Upper lobe of left lung (tissue), 6 donors: Measurements from ENCODE around the gene RDX. TPM values are rescaled to one million over a fixed set of nuclear protein-coding genes. Genes with fewer than 3 reads are reported as not detected.

Source experiments
- ATAC-seq, 2 donors: fragments of 200-7000 bp; cut with Tn5 transposase; one replicate each; pipeline ENCODE4 v1.9.1; 2022; ENCODE audit warnings: mild to moderate bottlenecking in 2 of 2, moderate library complexity in 2 of 2; ENCODE audit not compliant: low FRiP score in 2 of 2
- DNase-seq, 2 donors: peaks; one replicate each; pipeline ENCODE4 v3.0.0-alpha.2; 2019 to 2020
- H3K27ac ChIP-seq, 4 donors: fragments of 200-600 bp; sonication (generic); one replicate each; pipeline ENCODE4 v1.5.1; 2016 to 2019
- H3K27me3 ChIP-seq, 4 donors: fragments of 200-600 bp; sonication (generic); one replicate each; pipeline ENCODE4 v1.5.1; 2017 to 2019
- H3K36me3 ChIP-seq, 4 donors: fragments of 200-600 bp; sonication (generic); one replicate each; pipeline ENCODE4 v1.5.1; 2016 to 2019
- H3K4me1 ChIP-seq, 4 donors: fragments of 200-600 bp; sonication (generic); one replicate each; pipeline ENCODE4 v1.5.1; 2018 to 2019
- H3K4me3 ChIP-seq, 4 donors: fragments of 200-600 bp; sonication (generic); one replicate each; pipeline ENCODE4 v1.5.1; 2017 to 2019; ENCODE audit warnings: mild to moderate bottlenecking in 2 of 4, moderate library complexity in 1 of 4
- H3K9me3 ChIP-seq, 4 donors: fragments of 200-600 bp; sonication (generic); one replicate each; pipeline ENCODE4 v1.5.1; 2018 to 2019
- EP300 ChIP-seq, 4 donors: sonication (generic); formaldehyde crosslinking; IDR thresholded peaks; one replicate each; pipeline ENCODE4 v1.5.1; 2017; ENCODE audit warnings: antibody characterized with exemption in 4 of 4, control low read depth in 2 of 4
- POLR2A ChIP-seq, 4 donors: fragments of 450-650 bp; IDR thresholded peaks; one replicate each; pipeline ENCODE4 v1.5.1; 2016 to 2017; ENCODE audit warnings: antibody characterized with exemption in 4 of 4, mild to moderate bottlenecking in 2 of 4
- POLR2AphosphoS5 ChIP-seq, 2 donors: sonication (generic); formaldehyde crosslinking; IDR thresholded peaks; one replicate each; pipeline ENCODE4 v1.5.1; 2017; ENCODE audit warnings: antibody characterized with exemption in 2 of 2
- WGBS, 2 donors: methylation state at CpG; one replicate each; pipeline ENCODE4 v1.1.5; 2017 to 2018; 5-methylcytosine and 5-hydroxymethylcytosine counted together
- total RNA-seq, 6 donors: library from RNA; depleted of rRNA in 4 of 6; stranded (reverse); fragments of >200 nt in 4 of 6; gene quantifications; one replicate each; pipeline versions ENCODE4 v1.1.0 to v1.2.1, GENCODE V29; 2016 to 2021
- TF ChIP-seq, protein P1 (sequence below), 6 experiments: fragments of 450-650 bp in 4 of 6; fragments of 200-600 bp in 2 of 6; sonication (generic) in 2 of 6; IDR thresholded peaks; one replicate each; pipeline ENCODE4 v1.5.1; 2016 to 2019; ENCODE audit warnings: antibody characterized with exemption in 6 of 6
- donor health status: DM: no; HTN: no; CAD: no; lungs with moderate emphysema.
- donor health status: DM: no; HTN: yes; CAD: no; lungs with severe emphysema.

Gene RDX
- total RNA-seq, 6 donors from 2014 or later = 113 to 142 (median 121) TPM

GRCh38 chr11:110200241-110200640 is 96.2 kb downstream of the RDX start:
- TF ChIP-seq, protein P1, sequence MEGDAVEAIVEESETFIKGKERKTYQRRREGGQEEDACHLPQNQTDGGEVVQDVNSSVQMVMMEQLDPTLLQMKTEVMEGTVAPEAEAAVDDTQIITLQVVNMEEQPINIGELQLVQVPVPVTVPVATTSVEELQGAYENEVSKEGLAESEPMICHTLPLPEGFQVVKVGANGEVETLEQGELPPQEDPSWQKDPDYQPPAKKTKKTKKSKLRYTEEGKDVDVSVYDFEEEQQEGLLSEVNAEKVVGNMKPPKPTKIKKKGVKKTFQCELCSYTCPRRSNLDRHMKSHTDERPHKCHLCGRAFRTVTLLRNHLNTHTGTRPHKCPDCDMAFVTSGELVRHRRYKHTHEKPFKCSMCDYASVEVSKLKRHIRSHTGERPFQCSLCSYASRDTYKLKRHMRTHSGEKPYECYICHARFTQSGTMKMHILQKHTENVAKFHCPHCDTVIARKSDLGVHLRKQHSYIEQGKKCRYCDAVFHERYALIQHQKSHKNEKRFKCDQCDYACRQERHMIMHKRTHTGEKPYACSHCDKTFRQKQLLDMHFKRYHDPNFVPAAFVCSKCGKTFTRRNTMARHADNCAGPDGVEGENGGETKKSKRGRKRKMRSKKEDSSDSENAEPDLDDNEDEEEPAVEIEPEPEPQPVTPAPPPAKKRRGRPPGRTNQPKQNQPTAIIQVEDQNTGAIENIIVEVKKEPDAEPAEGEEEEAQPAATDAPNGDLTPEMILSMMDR (IDR thresholded peaks at IDR 0.05) = no peak
- no peak for TF ChIP-seq EP300 (IDR thresholded peaks at IDR 0.05)
- no peak for TF ChIP-seq POLR2AphosphoS5 (IDR thresholded peaks at IDR 0.05)
- no peak for TF ChIP-seq POLR2A (IDR thresholded peaks at IDR 0.05)
- H3K36me3 ChIP-seq = no peaks in the 10 kb centered on the region

DNA sequence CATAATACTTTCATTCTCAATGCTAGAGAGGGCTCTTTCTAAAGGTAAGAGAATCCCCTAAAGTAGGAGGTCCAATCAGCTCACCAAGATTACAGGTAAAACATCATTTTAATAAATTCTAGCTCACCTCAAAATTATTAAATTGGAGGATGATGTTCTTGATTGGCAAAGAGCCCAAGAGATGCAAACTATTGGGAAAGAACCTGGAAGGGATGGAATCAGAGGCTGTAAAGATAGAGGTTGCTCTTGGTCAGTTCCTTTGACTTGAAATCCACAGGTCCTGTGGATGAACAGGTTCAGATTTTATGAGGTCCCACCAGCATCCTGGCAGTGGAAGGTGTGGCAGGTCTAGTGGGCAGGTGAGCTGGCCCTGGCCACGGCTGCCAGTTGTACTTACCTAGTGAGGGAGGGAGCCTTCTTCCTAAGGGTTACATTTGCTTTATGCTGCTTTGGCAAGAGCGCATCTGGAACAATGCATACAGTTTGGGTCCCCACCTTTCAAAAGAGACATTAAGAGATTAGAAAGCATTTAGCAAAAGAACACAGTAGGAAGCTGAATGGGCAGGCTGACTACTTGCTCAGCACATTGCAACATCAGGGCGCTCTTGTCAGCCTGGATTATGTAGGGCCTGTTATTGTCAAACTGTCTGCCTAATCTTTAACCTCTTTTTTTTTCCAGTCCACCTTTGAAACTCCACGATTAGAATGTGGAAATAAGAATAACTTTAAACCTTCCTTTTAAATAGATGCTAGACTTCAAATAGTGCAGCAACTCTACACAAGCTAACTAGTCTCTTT is 97.0 kb downstream of the RDX start:
- Histone ChIP-seq H3K36me3 (no peaks in the 10 kb centered on the region), H3K27ac (no peak overlapping the region), H3K4me3 (no peak overlapping the region), H3K9me3 (no peaks in the 10 kb centered on the region), H3K27me3 (no peaks in the 10 kb centered on the region), H3K4me1 (no peaks in the 10 kb centered on the region)
- peak in 1 of 2 donors; percentile 60 for DNase-seq
- 56 to 59% methylated on average over 3 to 4 of the region's 4 CpGs for WGBS, 2 donors
- TF ChIP-seq POLR2AphosphoS5 (IDR thresholded peaks at IDR 0.05) (no peak), EP300 (IDR thresholded peaks at IDR 0.05) (no peak), POLR2A (IDR thresholded peaks at IDR 0.05) (no peak)
- TF ChIP-seq, protein P1 (IDR thresholded peaks at IDR 0.05) = no peak
- no peak for ATAC-seq

More at GRCh38 chr11:110200241-110200640, 96.2 kb downstream of the RDX start:
- Histone ChIP-seq H3K4me1 (no peaks in the 10 kb centered on the region), H3K4me3 (no peak overlapping the region), H3K27me3 (no peaks in the 10 kb centered on the region), H3K27ac (no peak overlapping the region), H3K9me3 (no peaks in the 10 kb centered on the region)
- ATAC-seq (no peak), DNase-seq (no peak)
- 84 to 88% methylated on average over 6 of the region's 6 CpGs for WGBS, 2 donors

DNA sequence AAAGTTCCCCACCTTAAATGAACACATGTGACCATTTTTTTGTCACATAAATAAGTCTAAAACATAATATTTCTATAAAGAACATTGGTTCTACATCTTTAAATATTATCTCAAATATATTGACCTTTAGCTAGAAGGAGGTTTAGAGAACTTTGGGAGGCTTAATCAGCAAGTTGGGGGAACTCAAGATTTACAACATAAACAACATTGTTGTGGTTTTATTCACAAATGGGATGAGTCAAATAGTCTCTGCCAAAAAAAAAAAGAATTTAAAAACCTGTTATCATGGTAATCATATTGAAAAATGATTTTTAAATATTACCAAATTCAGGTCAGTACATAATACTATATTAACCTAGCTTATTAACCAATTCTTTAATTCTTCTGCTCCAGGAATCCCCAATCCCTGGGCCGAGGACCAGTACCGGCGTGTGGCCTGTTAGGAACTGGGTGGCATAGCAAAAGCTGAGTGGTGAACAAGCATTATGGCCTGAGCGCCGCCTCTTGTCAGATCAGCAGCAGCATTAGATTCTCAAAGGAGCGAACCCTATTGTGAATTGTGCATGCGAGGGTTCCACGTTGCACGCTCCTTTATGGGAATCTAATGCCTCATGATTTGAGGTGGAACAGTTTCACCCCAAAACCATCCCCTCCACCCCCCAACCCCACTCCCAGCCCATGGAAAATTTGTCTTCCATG is 98.2 kb downstream of the RDX start:
- TF ChIP-seq, protein P1 (IDR thresholded peaks at IDR 0.05) = no peak
- TF ChIP-seq POLR2AphosphoS5 (IDR thresholded peaks at IDR 0.05) (no peak), POLR2A (IDR thresholded peaks at IDR 0.05) (no peak), EP300 (IDR thresholded peaks at IDR 0.05) (no peak)
- no peak for ATAC-seq
- Histone ChIP-seq H3K27ac (no peak overlapping the region), H3K4me1 (no peaks in the 10 kb centered on the region), H3K4me3 (no peak overlapping the region), H3K36me3 (no peaks in the 10 kb centered on the region), H3K9me3 (no peaks in the 10 kb centered on the region), H3K27me3 (no peaks in the 10 kb centered on the region)
- no peak for DNase-seq
- 93 to 95% methylated on average over 5 to 9 of the region's 9 CpGs for WGBS, 2 donors

DNA sequence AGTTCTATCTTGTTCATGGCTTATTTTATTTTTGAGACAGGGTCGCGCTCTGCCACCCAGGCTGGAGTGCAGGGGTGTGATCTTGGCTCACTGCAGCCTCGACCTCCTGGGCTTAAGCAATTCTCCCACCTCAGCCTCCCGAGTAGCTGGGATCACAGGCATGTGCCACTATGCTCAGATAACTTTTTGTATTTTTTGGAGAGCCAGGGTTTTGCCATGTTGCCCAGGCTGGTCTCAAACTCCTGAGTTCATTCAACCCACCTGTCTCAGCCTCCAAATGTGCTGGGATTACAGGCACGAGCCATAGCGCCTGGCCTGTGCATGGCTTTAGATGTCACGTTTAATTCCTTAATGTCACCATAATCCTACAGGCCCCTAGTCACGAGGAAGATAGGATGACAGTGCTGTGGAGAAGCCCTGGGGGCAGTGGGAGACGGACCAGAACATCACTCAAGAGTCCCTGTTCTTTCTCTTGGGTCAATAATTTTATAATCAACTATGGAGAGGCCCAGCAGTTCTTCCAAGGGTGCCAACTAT is 99.5 kb downstream of the RDX start:
- ATAC-seq (no peak), DNase-seq (no peak)
- Histone ChIP-seq H3K27me3 (no peaks in the 10 kb centered on the region), H3K27ac (no peak overlapping the region), H3K4me1 (no peaks in the 10 kb centered on the region), H3K36me3 (no peaks in the 10 kb centered on the region), H3K9me3 (no peaks in the 10 kb centered on the region), H3K4me3 (no peak overlapping the region)
- 77 to 85% methylated on average over 8 to 9 of the region's 9 CpGs for WGBS, 2 donors
- TF ChIP-seq EP300 (IDR thresholded peaks at IDR 0.05) = no peak

GRCh38 chr11:110196241-110196754 is 100.1 kb downstream of the RDX start:
- H3K4me1 ChIP-seq = no peaks in the 10 kb centered on the region
- no peaks in the 10 kb centered on the region for H3K36me3 ChIP-seq
- ATAC-seq = peak in 1 of 2 donors; percentile 65
- H3K4me3 ChIP-seq = no peak overlapping the region
- H3K27ac ChIP-seq = no peak overlapping the region
- WGBS, 2 donors = 89 to 91% methylated on average over 5 of the region's 5 CpGs
- DNase-seq = no peak
- TF ChIP-seq EP300 (IDR thresholded peaks at IDR 0.05) = no peak
- no peak for TF ChIP-seq POLR2AphosphoS5 (IDR thresholded peaks at IDR 0.05)
- no peak for TF ChIP-seq POLR2A (IDR thresholded peaks at IDR 0.05)
- TF ChIP-seq, protein P1 (IDR thresholded peaks at IDR 0.05) = no peak
- H3K9me3 ChIP-seq = no peaks in the 10 kb centered on the region
- H3K27me3 ChIP-seq = no peaks in the 10 kb centered on the region
